ENCODE measurements around the gene METTL27.
"Not testable (repeated sequence)": the region's sequence is repeated elsewhere in the genome, so short reads cannot be mapped to it uniquely, and the experiment has no call there.

The METTL27 gene

GRCh38 chr7:73802459-73802858 is 39.9 kb downstream of the METTL27 start:
- no peak for TF ChIP-seq CTCF (IDR thresholded peaks at IDR 0.05; ENCODE audit: insufficient read depth, low read length, missing control alignments)
- ChIA-PET CTCF (interaction anchor here (0.6 kb wide), 1 partner anchor 9 kb away, joined by 3 read pairs; no protein-coding TSS in a partner anchor), POLR2A (no interaction called here)
- no peak overlapping the region for H3K4me3 ChIP-seq (ENCODE audit: low read depth, low read length)
- no peak for DNase-seq (ENCODE audit: low read depth, low spot score)

- no peak for TF ChIP-seq CTCF (IDR thresholded peaks at IDR 0.05; ENCODE audit: insufficient read depth, low read length, missing control alignments)
- DNase-seq (ENCODE audit: low read depth, low spot score), result no peak
- CTCF ChIA-PET, result interaction anchor here (2.7 kb wide), 1 partner anchor 10 kb away, joined by 19 read pairs; no protein-coding TSS in a partner anchor
- POLR2A ChIA-PET, result no interaction called here
- no peak overlapping the region for H3K4me3 ChIP-seq (ENCODE audit: low read depth, low read length)
Observed at GRCh38 chr7:73801577-73801976, 40.7 kb downstream of the METTL27 start.

GRCh38 chr7:73799282-73800141 is 42.8 kb downstream of the METTL27 start:
- TF ChIP-seq CTCF (IDR thresholded peaks at IDR 0.05; ENCODE audit: insufficient read depth, low read length, missing control alignments), result no peak
- DNase-seq (ENCODE audit: low read depth, low spot score), result no peak
- no peak overlapping the region for H3K4me3 ChIP-seq (ENCODE audit: low read depth, low read length)
- POLR2A ChIA-PET, result no interaction called here
- CTCF ChIA-PET, result interaction anchor here (0.6 to 2.7 kb wide), 2 partner anchors 8 to 12 kb away, joined by 3 to 19 read pairs; no protein-coding TSS in a partner anchor

GRCh38 chr7:73797176-73797575 is 45.1 kb downstream of the METTL27 start:
- H3K4me3 ChIP-seq (ENCODE audit: low read depth, low read length); POLR2A ChIA-PET; CTCF ChIA-PET; DNase-seq (ENCODE audit: low read depth, low spot score): not testable (repeated sequence)

- DNase-seq (ENCODE audit: low read depth, low spot score); POLR2A ChIA-PET: not testable (repeated sequence)
Observed at GRCh38 chr7:73796656-73797055, 45.7 kb downstream of the METTL27 start.

GRCh38 chr7:73795188-73795587 is 47.1 kb downstream of the METTL27 start:
- DNase-seq (ENCODE audit: low read depth, low spot score); H3K4me3 ChIP-seq (ENCODE audit: low read depth, low read length); CTCF ChIA-PET; POLR2A ChIA-PET: not testable (repeated sequence)

More at GRCh38 chr7:73796656-73797055, 45.7 kb downstream of the METTL27 start:
- CTCF ChIA-PET, result interaction anchor here (1.0 kb wide), 1 partner anchor 26 kb away, joined by 3 read pairs; no protein-coding TSS in a partner anchor
- H3K4me3 ChIP-seq (ENCODE audit: low read depth, low read length), result not testable (repeated sequence)

GRCh38 chr7:73791170-73791690 is 51.1 kb downstream of the METTL27 start:
- H3K4me3 ChIP-seq (ENCODE audit: low read depth, low read length); CTCF ChIA-PET; DNase-seq (ENCODE audit: low read depth, low spot score); POLR2A ChIA-PET: not testable (repeated sequence)

GRCh38 chr7:73789051-73789450 is 53.3 kb downstream of the METTL27 start:
- POLR2A ChIA-PET, result no interaction called here
- no peak for DNase-seq (ENCODE audit: low read depth, low spot score)
- TF ChIP-seq CTCF (IDR thresholded peaks at IDR 0.05; ENCODE audit: insufficient read depth, low read length, missing control alignments), result no peak
- CTCF ChIA-PET, result interaction anchor here (1.4 kb wide), 1 partner anchor 183 kb away, joined by 3 read pairs; no protein-coding TSS in a partner anchor
- no peak overlapping the region for H3K4me3 ChIP-seq (ENCODE audit: low read depth, low read length)

- H3K4me3 ChIP-seq (ENCODE audit: low read depth, low read length); DNase-seq (ENCODE audit: low read depth, low spot score); POLR2A ChIA-PET: not testable (repeated sequence)
- CTCF ChIA-PET, result interaction anchor here (0.7 kb wide), 1 partner anchor 120 kb away, joined by 3 read pairs; the partner anchor contains the start of gene VPS37D
Observed at GRCh38 chr7:73787786-73788048, 54.6 kb downstream of the METTL27 start.

All from AG04449 (cell line).